GM18520 (cell line): ENCODE results near the gene RNF151.

Experiments used
- ATAC-seq: cut with Tn5 transposase; IDR thresholded peaks from one replicate; pipeline ENCODE4 v1.9.1; 2021; ENCODE audit not compliant: unreplicated experiment

The RNF151 gene

DNA sequence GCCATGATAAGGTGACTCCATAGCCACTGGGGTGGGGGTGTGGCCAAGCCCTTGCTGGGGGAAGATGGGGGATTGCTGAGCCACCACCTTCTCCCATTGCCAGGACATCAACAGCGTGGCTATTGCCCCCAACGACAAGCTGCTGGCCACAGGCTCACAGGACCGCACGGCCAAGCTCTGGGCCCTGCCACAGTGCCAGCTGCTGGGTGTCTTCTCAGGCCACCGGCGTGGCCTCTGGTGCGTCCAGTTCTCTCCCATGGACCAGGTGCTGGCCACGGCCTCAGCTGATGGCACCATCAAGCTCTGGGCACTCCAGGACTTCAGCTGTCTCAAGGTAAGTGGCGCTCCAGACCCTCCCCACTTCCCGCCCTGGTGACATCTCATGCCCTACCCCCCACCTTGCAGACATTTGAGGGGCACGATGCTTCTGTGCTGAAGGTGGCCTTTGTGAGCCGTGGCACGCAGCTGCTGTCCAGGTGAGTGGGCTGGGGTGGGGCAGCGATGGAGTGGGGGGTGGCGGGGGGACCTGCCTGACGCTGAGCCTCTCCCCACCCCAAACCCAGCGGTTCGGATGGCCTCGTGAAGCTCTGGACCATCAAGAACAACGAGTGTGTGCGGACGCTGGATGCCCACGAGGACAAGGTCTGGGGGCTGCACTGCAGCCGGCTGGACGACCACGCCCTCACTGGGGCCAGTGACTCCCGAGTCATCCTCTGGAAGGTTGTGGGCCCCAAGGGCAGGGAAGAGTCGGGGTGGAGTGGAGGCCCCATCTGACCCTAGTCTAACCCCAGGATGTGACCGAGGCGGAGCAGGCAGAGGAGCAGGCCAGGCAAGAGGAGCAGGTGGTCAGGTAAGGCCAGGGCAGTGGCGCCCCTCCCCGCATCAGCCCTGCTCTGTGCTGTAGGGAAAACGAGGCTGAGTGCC, 10.6 kb downstream of the RNF151 start:
- ATAC-seq = no peak

- no peak for ATAC-seq
Measured at GRCh38 chr16:1977875-1978268, 11.2 kb downstream of the RNF151 start.

- ATAC-seq = no peak
Measured at GRCh38 chr16:1978476-1979120, 11.9 kb downstream of the RNF151 start.

DNA sequence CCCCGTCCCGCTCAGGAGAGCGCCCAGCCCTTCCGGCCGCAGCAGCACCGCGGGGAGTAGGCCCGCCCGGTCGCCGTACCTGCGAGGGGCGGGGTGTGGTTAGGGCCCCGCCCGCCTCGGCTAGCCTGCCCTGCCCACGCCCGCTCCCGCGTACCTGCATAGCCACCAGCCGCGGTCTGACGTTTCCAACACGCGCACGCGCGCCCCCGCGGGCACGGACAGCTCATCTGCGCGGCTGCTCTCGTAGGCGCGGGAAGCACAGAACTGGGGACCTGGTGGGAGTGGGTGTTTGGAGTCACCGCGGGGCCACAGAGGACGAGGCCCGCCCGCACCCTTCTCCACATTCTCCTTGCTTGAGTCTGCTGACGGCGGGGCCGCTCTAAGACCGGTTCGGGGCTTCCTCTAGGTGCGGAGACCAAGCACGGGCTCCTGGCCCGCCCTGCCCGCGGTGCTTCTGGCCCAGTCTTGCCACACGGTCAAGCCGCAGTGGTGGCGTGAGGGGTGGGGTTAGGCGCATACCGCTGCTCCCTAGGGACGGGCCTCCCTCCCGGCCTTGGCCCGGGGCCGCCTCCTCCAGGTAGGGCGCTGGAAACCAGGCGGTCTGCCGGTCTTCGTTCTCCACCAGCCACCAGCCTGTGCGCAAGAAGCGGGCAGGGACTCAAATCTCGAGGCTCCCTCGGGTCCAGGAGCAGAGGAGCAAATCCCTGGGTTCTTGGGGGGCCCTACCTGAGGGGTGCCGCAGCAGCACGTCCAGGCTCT, 12.8 kb downstream of the RNF151 start:
- no peak for ATAC-seq

GRCh38 chr16:1980030-1980769, 13.5 kb downstream of the RNF151 start:
- no peak for ATAC-seq

DNA sequence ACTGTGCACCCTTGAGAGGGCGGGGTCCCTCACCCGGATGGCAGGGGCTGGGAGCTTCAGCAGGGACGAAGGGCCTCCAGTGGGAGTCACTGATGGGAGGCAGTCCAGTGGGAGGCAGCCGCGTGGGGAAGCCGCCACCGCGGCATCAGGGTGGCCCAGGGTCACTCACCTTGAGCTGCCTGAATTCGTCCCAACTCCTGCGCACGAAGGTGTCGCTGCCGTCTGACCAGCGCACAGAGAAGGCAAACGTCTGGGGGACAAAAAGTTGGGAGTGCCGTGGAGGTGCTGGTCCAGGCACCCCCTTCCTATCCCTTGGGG, 14.1 kb downstream of the RNF151 start:
- ATAC-seq = no peak

DNA sequence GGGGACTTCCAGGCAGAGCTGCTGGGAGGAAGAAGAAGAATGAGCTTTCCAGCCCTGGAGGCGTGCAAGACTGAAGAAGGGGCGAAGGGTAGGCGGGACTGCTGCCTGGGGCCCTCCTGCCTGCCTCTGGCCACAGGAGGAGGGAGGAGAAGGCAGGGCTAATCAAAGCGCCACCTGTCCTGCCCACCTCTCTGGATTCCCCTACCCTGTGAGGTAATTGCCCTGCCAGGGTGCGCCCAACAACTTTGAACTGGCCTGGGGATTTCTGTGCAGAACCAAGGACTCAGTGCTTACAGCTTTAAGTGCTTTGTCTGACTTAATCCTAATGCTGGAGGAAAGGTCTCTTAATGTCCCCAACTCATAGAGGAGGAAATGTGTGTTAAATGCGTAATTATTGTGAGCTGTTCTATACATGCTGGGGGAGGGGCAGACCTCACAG, 14.8 kb downstream of the RNF151 start, which contains the start of gene NOXO1:
TSS of gene NOXO1 (minus strand) at position 72 of the 439 bp plus-strand sequence. CDS start 290 bp downstream, outside the sequence.
- no peak for ATAC-seq

GRCh38 chr16:1982013-1982433, 15.4 kb downstream of the RNF151 start:
- no peak for ATAC-seq

GRCh38 chr16:1982991-1983543, 16.4 kb downstream of the RNF151 start:
- ATAC-seq = no peak

- ATAC-seq = peak; percentile 75
Measured at GRCh38 chr16:1983544-1984346, 17.1 kb downstream of the RNF151 start, which contains the start of gene GFER. TSS of gene GFER (plus strand) at chr16:1984193. CDS start at chr16:1984219, 26 bp downstream.

DNA sequence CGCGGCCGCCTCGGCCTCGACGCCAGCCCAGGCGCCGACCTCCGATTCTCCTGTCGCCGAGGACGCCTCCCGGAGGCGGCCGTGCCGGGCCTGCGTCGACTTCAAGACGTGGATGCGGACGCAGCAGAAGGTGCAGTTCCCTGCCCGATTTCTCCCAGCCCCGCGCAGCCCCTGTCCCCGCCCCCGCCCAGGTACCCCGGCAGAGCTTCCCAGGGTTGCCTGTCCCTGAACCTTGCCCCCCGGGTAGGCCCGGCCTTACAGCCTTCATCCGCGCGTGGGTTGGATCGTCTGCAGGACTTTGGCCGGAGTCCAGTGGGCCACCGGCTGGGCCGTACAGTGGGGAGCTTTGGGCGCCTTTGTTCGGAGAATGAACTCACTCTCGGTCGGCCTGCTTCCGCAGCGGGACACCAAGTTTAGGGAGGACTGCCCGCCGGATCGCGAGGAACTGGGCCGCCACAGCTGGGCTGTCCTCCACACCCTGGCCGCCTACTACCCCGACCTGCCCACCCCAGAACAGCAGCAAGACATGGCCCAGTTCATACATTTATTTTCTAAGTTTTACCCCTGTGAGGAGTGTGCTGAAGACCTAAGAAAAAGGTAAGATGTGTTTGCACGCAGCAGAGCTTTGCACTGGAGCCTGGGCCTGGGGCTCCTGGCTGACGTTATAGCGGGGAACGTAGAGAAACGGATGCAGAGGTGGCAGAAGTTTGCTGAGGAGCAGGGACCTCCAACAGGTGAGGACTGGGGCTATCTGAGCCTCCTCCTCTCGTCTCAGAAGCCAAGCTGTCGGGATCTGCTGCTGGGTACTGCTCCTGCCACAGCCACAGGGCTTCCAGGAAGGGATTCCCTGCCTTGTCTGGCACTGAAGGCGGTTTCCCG, 17.9 kb downstream of the RNF151 start:
- ATAC-seq = peak; percentile 1

DNA sequence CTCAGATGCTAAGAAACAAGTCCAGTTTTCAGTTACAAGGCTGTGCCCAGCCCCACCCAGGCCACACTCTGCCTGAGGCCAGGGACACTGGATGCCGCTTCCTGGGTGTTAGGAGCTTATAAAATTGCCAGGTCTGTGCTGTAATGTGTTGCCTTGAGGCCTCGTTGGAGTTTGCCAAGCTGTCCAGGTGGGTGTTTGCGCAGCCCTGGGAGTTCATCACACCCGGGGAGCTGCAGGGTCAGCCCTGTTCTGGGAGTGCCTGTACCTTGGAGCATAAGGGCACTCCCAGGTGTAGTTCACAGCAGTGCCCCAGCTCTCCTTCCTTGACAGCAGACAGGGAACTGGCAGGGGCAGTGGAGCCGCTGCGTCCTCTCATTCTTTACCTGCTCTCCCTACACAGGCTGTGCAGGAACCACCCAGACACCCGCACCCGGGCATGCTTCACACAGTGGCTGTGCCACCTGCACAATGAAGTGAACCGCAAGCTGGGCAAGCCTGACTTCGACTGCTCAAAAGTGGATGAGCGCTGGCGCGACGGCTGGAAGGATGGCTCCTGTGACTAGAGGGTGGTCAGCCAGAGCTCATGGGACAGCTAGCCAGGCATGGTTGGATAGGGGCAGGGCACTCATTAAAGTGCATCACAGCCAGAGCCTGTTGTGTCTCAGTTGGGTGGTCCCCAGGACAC, 19.0 kb downstream of the RNF151 start:
- no peak for ATAC-seq

- ATAC-seq = no peak
Measured at GRCh38 chr16:1987198-1987597, 20.5 kb downstream of the RNF151 start.

GRCh38 chr16:1989209-1990100, 22.8 kb downstream of the RNF151 start, which contains the start of gene SYNGR3:
TSS of gene SYNGR3 (plus strand) at chr16:1989970. CDS start at chr16:1990103, 133 bp downstream.
- no peak for ATAC-seq

GRCh38 chr16:1990101-1990350, 23.4 kb downstream of the RNF151 start:
- ATAC-seq = no peak

DNA sequence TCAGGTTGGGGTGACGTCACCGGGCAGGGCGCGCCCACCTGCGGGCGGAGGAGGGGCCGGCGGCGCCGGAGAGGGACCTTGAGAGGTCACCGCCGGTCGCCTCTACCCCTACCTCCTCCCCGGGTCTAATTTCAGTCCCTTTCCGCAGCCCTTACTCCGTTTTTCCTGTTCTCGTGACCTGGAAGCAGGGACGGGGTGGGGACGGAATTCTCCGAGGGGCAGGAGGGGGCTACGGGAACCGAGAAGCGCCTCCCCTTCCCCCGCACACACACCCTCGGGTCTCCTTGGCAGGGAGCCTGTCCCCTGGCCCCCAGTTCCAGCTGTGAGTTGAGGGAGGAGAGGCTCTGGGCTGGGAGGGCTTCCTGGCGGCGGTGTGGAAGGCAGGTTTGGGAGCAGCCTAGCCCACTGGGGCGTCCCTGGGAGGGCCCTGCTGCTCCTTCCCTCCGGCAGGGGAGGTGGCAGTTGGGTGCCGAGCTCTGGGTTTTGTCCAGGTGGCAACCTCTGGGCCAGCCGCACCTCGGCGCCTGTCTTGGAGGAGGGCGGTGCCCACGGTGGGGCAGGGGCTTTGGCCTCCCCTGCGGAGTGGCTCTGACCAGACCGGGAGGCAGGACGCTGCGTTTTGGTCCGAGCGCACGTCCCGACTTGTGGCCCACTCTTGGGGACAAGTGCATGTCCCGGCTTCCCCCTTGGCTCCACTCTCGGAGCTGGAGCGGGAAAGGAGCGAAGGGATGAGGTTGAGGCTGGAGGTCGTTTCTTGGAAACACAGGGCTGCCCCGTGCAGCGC, 23.9 kb downstream of the RNF151 start:
- ATAC-seq = no peak
